Measurements from ENCODE around the gene HINT2. TPM values are rescaled to one million over a fixed set of nuclear protein-coding genes. Genes with fewer than 3 reads are reported as not detected.

HINT2 gene
- polyA plus RNA-seq, 1 experiment = 17.5 TPM

DNA sequence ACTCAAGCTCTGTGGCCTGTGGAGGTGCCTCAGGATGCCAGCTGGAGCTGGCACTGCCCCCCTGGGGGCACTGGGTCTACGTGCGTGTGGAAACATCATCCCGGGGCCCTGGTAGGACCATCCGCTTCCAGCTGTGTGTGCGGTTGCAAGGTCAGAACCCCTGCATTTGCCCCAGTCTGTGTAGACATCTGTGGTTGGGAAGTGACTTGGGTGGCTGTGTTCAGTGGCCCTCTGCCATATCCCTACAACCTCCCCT is 26.7 kb upstream of the HINT2 start:
- CTCF ChIA-PET = interaction anchor here (1.4 kb wide), 2 partner anchors 15 to 40 kb away, joined by 3 to 7 read pairs; no protein-coding TSS in a partner anchor
- POLR2A ChIA-PET = no interaction called here

DNA sequence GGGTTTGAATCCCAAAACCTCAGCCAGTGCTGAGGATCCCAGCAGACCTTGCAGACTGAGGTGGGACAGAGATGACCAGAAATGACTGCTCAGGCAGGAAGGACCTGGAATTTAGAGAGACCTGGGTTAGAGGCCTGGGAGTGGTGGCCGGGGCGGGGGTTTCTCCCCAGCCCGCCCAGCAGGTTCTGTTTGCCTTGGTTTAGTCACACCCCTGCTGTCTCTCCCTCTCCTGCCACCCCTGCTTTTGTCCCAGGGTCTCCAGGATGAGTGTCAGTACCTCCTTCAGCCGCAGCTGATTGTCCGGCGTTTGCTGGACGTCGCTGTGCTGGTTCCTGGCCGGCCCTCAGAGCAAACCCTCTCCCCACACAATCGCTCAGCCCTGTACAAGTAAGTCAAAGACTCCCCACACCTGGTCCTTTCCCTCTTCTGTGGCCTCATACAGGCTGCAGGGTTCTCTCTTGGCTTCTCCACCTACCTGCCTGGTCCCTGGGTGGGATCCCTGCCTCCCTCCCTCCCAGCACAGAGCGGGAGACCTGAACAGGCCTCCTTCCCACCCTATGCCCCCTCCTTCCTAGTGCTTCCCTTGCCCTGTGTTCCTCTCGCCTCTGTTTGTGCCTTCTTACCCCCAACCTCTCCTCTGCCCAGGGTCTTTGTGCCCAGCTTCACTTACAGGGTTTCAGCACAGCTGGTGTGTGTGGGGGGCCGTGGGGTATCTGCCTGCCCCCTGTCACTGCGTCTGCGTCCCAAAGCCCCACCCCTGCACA is 26.2 kb upstream of the HINT2 start:
- Histone ChIP-seq H3K4me3 (ENCODE audit: low read depth, low read length) (no peak overlapping the region), H3K27ac (ENCODE audit: low read depth, low read length) (no peak overlapping the region), H3K9me3 (ENCODE audit: control insufficient read depth, insufficient read depth, low read length) (no peaks in the 10 kb centered on the region; the same call in 1 of the 2 replicates), H3K27me3 (ENCODE audit: control insufficient read depth, insufficient read depth, low read length) (no peaks in the 10 kb centered on the region)
- CTCF ChIA-PET = interaction anchor here (1.4 kb wide), 2 partner anchors 15 to 41 kb away, joined by 3 read pairs; no protein-coding TSS in a partner anchor
- TF ChIP-seq, protein P1, sequence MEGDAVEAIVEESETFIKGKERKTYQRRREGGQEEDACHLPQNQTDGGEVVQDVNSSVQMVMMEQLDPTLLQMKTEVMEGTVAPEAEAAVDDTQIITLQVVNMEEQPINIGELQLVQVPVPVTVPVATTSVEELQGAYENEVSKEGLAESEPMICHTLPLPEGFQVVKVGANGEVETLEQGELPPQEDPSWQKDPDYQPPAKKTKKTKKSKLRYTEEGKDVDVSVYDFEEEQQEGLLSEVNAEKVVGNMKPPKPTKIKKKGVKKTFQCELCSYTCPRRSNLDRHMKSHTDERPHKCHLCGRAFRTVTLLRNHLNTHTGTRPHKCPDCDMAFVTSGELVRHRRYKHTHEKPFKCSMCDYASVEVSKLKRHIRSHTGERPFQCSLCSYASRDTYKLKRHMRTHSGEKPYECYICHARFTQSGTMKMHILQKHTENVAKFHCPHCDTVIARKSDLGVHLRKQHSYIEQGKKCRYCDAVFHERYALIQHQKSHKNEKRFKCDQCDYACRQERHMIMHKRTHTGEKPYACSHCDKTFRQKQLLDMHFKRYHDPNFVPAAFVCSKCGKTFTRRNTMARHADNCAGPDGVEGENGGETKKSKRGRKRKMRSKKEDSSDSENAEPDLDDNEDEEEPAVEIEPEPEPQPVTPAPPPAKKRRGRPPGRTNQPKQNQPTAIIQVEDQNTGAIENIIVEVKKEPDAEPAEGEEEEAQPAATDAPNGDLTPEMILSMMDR (IDR thresholded peaks at IDR 0.05; ENCODE audit: low read depth, low read length) = no peak
- POLR2A ChIA-PET = no interaction called here
- no peak for DNase-seq (ENCODE audit: low read depth, low spot score)

More for the DNA sequence above, 26.7 kb upstream of the HINT2 start:
- H3K27ac ChIP-seq (ENCODE audit: low read depth, low read length) = no peak overlapping the region
- H3K27me3 ChIP-seq (ENCODE audit: control insufficient read depth, insufficient read depth, low read length) = no peaks in the 10 kb centered on the region
- no peaks in the 10 kb centered on the region; the same call in 1 of the 2 replicates for H3K9me3 ChIP-seq (ENCODE audit: control insufficient read depth, insufficient read depth, low read length)
- no peak overlapping the region for H3K4me3 ChIP-seq (ENCODE audit: low read depth, low read length)
- TF ChIP-seq, protein P1 (IDR thresholded peaks at IDR 0.05; ENCODE audit: low read depth, low read length) = no peak
- DNase-seq (ENCODE audit: low read depth, low spot score) = no peak

DNA sequence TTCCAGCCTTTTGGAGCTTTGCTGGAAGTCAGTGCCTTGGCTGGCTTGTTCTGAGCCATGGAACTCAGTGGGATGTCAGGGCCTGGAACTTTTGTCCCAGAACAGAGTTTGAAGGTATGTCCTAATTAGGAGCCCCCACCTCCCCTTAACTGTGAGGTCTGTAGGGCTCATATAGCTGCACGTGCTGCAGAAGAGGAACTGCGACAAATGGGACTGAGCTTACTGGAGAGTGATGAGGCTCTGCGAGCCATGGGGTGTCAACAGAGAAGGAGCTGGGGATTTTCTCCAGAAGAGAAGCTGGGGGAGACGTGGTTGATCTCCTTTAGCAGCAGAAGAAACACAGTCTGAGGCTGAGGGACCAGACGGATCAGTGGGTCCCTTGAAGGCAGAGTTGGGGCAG is 25.1 kb upstream of the HINT2 start:
- no peak overlapping the region for H3K27ac ChIP-seq (ENCODE audit: low read depth, low read length)
- no peaks in the 10 kb centered on the region for H3K27me3 ChIP-seq (ENCODE audit: control insufficient read depth, insufficient read depth, low read length)
- H3K4me3 ChIP-seq (ENCODE audit: low read depth, low read length) = no peak overlapping the region
- H3K9me3 ChIP-seq (ENCODE audit: control insufficient read depth, insufficient read depth, low read length) = no peaks in the 10 kb centered on the region; the same call in 1 of the 2 replicates
- POLR2A ChIA-PET = no interaction called here
- CTCF ChIA-PET = interaction anchor here (1.1 to 1.4 kb wide), 2 partner anchors 42 to 49 kb away, joined by 3 to 4 read pairs; no protein-coding TSS in a partner anchor
- DNase-seq (ENCODE audit: low read depth, low spot score) = no peak
- TF ChIP-seq, protein P1 (IDR thresholded peaks at IDR 0.05; ENCODE audit: low read depth, low read length) = no peak

DNA sequence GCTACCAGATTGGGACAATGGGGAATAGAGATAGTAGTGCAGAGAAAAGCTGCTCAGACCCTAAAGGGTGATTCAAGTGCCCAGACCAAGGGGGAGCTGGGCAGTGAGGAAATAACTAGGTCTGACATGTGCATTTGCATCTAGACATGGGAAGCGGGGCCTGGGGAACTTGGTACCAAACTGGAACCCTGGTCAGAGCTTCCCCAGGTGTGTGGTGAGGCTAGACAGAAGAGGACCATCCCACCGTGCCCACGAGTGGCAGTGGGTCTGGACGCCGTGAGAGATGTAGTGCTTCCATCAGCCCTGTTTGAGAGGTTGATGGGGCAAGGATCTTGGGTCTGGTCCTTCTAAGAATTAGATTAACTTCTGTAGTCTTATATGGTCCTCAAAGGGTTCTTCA is 21.8 kb upstream of the HINT2 start:
- Histone ChIP-seq H3K27ac (ENCODE audit: low read depth, low read length) (no peak overlapping the region), H3K9me3 (ENCODE audit: control insufficient read depth, insufficient read depth, low read length) (no peaks in the 10 kb centered on the region; the same call in 1 of the 2 replicates), H3K27me3 (ENCODE audit: control insufficient read depth, insufficient read depth, low read length) (no peaks in the 10 kb centered on the region), H3K4me3 (ENCODE audit: low read depth, low read length) (no peak overlapping the region)
- TF ChIP-seq, protein P1 (IDR thresholded peaks at IDR 0.05; ENCODE audit: low read depth, low read length) = no peak
- ChIA-PET POLR2A (no interaction called here), CTCF (interaction anchor here (1.8 kb wide), 1 partner anchor 11 kb away, joined by 9 read pairs; no protein-coding TSS in a partner anchor)
- no peak for DNase-seq (ENCODE audit: low read depth, low spot score)

DNA sequence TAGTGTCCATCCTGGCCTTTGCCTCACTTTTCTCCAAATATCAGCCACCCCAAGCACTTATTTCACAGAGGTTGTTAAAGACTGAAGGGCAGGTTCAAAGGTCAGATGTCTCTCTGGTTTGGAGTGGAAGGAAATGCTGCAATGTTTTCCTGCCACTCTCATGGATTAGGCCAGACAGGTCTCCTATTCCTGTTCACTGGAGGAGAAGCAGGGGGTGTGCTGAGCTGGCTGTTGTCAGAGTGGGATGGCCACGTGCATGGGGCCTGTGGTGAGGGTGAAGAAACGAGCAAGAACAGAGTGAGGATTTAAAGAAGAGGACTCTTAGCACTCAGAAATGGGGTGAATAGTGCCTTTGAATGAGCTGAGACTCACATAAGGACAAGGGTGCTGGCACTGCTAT is 20.9 kb upstream of the HINT2 start:
- POLR2A ChIA-PET = no interaction called here
- no peak for DNase-seq (ENCODE audit: low read depth, low spot score)
- no peak overlapping the region for H3K27ac ChIP-seq (ENCODE audit: low read depth, low read length)
- TF ChIP-seq, protein P1 (IDR thresholded peaks at IDR 0.05; ENCODE audit: low read depth, low read length) = no peak
- no peaks in the 10 kb centered on the region for H3K27me3 ChIP-seq (ENCODE audit: control insufficient read depth, insufficient read depth, low read length)
- CTCF ChIA-PET = interaction anchor here (1.8 kb wide), 1 partner anchor 10 kb away, joined by 9 read pairs; no protein-coding TSS in a partner anchor
- no peaks in the 10 kb centered on the region for H3K9me3 ChIP-seq (ENCODE audit: control insufficient read depth, insufficient read depth, low read length)
- H3K4me3 ChIP-seq (ENCODE audit: low read depth, low read length) = no peak overlapping the region
